Endometrium (tissue), 2 donors: ENCODE measurements around the gene MUC2.

Experiments used
- FAIRE-seq: peaks from 2 replicates; lab custom pipeline; 2012; peaks lifted over from hg19 to GRCh38; lab: Jason Lieb, UNC
- donor health status: control.
- donor health status: control.

The MUC2 gene

DNA sequence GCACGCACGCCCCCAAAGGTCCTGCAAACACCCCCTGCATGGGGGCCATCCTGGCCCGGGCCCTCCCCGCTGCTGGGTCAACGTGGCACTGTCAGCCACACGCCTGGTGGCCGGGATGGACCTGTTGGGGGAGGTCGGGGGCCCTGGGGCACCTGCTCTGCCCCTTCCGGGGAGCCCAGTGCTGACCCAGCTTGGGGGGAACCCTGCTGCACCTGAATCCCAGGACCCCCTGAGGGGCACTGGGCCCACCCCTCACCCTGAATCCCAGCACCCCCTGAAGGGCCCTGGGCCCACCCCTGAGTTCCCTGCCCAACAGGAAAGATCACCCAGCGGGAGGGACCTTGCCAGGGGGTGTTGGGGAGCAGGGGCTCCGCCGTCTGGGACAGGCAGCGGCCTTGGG is 37.7 kb upstream of the MUC2 start:
- no peak for FAIRE-seq

DNA sequence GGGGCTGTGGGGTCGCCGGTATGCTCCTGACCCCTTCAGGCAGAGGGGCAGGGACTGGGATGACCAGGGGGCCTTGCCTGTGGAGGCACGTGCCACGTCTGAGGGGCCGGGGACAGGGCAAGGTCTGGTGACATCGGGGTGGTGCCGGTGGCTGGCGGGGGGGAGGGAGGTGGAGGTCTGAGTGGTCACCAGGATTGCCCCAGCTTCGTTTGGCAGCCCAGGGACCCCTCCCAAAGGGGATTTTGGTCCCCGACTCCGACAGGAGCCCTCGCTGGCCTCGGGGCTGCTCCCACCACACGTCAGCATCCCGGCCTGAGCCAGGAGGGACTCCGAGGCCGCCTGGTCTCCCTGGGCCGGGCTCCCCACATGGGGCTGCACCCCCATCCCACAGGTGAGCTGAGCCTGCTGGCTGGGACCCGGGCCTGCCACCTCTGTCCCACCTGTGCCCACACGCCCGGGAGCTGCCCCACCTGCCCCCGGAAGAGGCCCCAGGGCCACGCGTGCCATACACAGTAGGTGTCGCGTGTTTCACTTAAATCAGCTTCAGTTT is 37.1 kb upstream of the MUC2 start:
- no peak for FAIRE-seq

- FAIRE-seq, result no peak
These were observed 36.3 kb upstream of the MUC2 start for GRCh38 chr11:1038361-1038760.

DNA sequence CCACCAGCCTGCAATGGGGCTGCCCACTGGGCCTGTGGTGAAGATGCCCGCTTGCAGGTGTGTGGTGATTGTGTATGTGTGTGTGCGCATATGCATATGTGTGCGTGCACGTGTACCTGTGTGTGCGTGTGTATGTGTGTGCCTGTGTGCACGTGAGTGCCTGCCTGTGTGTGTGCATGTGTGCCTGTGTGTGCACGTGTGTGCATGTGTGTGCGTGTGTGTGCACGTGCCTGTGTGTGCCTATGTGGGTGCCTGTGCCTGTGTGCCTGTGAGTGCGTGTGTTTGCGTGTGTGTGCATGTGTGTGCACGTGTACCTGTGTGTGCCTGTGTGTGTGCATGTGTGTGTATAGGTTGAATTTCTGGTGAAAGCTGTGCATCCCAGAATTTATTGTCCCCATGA is 35.8 kb upstream of the MUC2 start:
- no peak for FAIRE-seq

GRCh38 chr11:1039481-1040427 is 34.9 kb upstream of the MUC2 start:
- FAIRE-seq, result no peak

- FAIRE-seq, result no peak
These were observed 34.1 kb upstream of the MUC2 start for GRCh38 chr11:1040428-1041148.

DNA sequence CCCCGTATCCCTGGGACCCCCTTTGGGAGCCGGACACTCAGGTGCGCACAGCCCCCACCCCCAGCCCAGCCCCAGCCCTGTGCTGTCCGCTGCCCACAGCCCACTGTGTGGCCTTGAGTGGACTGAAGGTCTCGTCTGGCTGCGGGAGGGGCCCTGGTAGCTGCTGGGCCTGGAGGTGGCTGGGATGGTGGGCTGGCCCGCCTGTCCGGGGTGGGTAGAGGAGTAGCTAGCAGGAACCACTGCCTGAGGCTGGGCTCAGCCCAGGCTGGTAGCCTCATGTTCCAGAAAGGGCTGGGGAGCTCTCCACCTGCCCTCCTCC is 33.6 kb upstream of the MUC2 start:
- FAIRE-seq, result no peak

GRCh38 chr11:1041471-1041870 is 33.2 kb upstream of the MUC2 start:
- no peak for FAIRE-seq

DNA sequence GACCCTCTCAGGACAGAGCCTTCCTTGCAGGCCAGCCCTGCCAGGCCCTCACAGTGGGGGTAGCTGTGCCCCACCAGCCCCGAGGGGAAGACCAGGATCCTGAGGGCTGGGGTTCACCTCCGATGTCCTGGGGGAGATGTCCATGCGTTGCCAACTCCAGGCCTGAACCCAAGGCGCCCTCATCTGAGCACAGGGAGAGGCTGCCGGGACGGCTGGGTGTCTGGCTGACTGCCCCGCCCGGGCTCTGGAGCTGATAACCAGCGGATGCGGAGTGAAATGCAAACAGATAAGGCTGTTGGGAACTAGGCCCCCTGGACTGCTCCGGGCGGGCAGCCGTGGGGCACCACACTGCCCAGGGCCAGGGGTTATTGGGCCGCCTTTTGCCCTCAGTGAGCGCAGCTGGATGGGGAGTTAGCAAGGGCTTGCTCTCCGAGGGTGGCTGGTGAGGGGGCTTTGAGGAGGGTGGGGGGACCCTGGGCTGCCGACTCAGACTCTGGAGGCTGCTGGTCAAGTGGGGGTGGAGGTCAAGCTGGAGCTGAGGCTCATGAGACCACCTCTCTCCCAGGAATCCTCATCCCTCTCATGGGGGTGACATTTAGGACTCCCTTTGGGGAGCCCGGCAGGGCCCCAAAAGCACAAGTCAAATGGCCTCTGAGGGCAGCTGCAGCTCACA is 32.6 kb upstream of the MUC2 start:
- FAIRE-seq, result no peak

DNA sequence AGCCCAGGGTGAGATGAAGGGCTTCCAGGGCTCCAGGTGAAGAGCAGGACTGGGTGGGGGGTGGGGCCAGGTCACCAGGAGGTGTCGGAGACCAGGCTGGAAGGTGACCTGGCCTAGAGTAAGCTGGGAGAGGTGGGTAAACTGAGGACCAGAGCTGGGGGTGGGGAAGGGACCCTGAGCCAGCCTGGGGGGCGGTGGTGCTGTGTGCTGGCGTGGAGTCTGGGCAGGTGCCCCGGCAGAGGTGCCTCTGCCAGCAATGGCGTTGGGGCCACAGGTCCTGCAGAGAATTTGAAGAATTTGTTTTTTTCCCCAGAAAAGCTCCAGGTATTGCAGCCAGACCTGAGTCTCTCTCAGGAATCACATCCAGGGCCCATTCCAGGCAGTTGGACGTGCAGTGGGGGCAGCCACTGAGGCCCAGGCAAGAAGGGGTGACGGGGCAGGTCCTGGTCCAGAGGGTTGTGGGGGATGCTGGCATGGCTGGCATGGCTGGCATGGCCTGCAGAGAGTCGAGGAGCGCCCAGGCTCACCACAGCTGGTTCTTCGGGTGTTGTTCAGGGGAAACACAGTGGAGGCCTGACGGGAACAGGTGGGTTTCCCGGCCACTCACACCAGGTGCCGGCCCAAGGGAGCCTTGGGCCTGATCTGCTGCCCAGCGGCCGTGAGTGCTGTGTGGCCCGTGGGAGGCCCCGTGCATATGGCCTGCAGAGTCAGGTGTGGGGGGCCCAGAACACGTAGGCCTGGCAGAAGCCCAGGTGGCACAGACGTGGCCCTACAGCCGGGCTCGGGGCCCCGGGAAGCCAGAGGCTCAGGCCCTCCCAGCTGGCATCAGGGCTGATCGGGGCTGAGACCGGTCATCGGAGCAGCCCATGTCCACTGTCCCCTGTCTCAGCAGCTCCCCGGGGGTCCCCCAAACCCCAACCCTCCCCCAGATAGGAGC is 31.8 kb upstream of the MUC2 start:
- FAIRE-seq, result no peak

- no peak for FAIRE-seq
These were observed 31.0 kb upstream of the MUC2 start for GRCh38 chr11:1043563-1044096.

GRCh38 chr11:1044160-1044559 is 30.5 kb upstream of the MUC2 start:
- no peak for FAIRE-seq

- FAIRE-seq, result no peak
These were observed 27.0 kb upstream of the MUC2 start for GRCh38 chr11:1047595-1048156.

- no peak for FAIRE-seq
These were observed 26.2 kb upstream of the MUC2 start for GRCh38 chr11:1048375-1049070.

GRCh38 chr11:1049071-1049405 is 25.6 kb upstream of the MUC2 start:
- FAIRE-seq, result no peak

GRCh38 chr11:1049431-1049891 is 25.2 kb upstream of the MUC2 start:
- no peak for FAIRE-seq

DNA sequence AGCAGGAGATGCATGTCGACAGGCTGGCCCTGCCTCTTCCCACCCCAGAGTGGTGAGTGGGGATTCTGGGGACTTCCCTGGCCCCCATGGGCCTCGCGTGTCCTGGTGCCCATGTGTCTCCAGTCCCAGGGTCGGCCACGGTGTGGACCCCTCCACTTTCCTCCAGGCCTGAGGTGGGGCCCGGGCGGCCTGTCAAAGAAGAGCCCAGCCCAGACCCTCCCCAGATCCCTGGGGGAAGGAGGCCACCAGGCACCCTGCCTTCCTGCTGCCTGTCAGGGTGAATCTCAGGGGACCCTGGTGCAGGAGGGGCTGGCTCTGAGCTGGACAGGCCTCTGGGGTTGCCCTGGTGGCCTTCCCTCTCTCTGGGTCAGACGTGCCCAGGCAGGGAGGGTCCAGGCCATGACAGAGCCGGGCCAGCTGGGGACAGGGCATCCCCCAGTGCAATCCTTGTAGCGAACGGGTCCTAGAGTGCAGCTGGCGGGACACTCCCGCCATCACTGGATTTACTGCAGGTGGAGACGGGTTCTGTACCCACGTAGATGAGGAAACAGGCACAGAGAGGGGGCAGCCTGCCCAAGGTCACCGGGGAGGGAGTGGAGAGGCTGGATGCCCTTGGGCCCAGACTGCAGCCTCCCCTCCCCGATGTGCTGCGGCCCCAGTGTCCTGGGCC is 24.6 kb upstream of the MUC2 start:
- no peak for FAIRE-seq

GRCh38 chr11:1050581-1051355 is 23.9 kb upstream of the MUC2 start:
- FAIRE-seq, result no peak
